Measurements from ENCODE around the gene TRIAP1.

The TRIAP1 gene

DNA sequence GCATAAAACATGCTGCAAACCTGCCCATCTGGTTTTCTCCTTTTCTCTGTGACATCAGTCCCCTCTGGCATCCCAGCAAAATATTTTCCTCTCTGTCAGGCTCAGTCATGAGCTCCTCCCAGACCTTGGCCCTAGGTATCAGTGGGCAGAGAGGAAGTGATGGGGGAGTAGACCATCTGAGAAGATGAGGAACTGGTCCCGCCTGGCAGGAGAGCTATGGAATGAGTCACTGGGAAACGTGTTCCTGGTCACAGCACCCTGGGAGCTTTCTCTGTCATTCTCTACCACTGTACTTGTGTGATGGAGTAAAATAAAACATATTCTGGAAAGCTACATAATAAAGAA is 28.4 kb upstream of the TRIAP1 start:
- H3K4me3 ChIP-seq (ENCODE audit: low read depth, low read length): no peak overlapping the region

GRCh38 chr12:120473807-120474615 is 27.8 kb upstream of the TRIAP1 start:
- no peak overlapping the region for H3K4me3 ChIP-seq (ENCODE audit: low read depth, low read length)
- DNase-seq (ENCODE audit: low read depth, low spot score): no peak
- no peak for TF ChIP-seq CTCF (IDR thresholded peaks at IDR 0.05; ENCODE audit: low read depth, low read length)
- in situ Hi-C loops (cut with HindIII; ENCODE audit: low sequenced_read_pairs): no loop called here

More for the DNA sequence above, 28.4 kb upstream of the TRIAP1 start:
- DNase-seq (ENCODE audit: low read depth, low spot score): peak; percentile 69
- in situ Hi-C loops (cut with HindIII; ENCODE audit: low sequenced_read_pairs): no loop called here
- no peak for TF ChIP-seq CTCF (IDR thresholded peaks at IDR 0.05; ENCODE audit: low read depth, low read length)

GRCh38 chr12:120472521-120472920 is 26.3 kb upstream of the TRIAP1 start:
- DNase-seq (ENCODE audit: low read depth, low spot score): no peak
- in situ Hi-C loops (cut with HindIII; ENCODE audit: low sequenced_read_pairs): no loop called here
- no peak for TF ChIP-seq CTCF (IDR thresholded peaks at IDR 0.05; ENCODE audit: low read depth, low read length)
- no peak overlapping the region for H3K4me3 ChIP-seq (ENCODE audit: low read depth, low read length)

GRCh38 chr12:120470150-120470784 is 24.1 kb upstream of the TRIAP1 start:
- H3K4me3 ChIP-seq (ENCODE audit: low read depth, low read length): peak overlapping the region; percentile 83
- no peak for TF ChIP-seq CTCF (IDR thresholded peaks at IDR 0.05; ENCODE audit: low read depth, low read length)
- no peak for DNase-seq (ENCODE audit: low read depth, low spot score)
- in situ Hi-C loops (cut with HindIII; ENCODE audit: low sequenced_read_pairs): no loop called here

DNA sequence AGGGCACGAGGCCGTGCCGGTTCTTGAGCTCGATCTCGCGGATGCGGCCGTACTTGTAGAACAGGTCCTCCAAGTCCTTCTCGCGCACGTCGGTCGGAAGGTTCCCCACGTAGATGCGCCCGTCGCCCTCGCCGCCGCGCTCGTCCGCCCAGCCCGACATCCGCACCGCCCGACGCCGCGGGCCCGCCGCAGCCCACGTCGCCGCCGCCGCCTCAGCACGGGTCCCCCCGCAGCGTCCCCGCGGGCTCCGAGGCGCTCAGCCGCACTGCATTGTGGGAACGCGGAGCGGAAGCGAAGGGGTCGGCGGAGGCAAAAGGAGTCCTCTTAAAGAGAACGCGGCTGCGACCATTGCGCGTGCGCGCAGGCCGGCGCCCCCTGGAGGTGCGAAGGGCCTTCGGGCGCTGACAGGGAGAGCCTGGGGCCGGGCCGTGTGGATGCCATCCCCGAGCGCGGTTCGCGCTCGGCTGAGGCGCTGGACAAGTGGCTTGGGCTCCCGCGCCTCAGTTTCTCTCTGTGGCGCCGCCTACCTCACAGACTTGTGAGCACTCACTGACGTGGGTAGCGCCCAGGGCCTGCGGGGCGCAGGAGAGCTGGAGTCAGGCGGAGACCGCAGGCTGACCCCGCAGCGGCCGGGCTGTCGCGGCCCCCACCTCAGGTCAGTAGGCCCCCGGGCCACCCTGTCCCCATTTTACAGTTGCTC is 23.4 kb upstream of the TRIAP1 start, which contains the start of gene SRSF9:
TSS of gene SRSF9 (minus strand) at position 299 of the 700 bp plus-strand sequence. CDS start at position 160, 139 bp downstream.
- H3K4me3 ChIP-seq (ENCODE audit: low read depth, low read length): peak within 1 kb of the TSS; percentile 83
- peak; percentile 98 for DNase-seq (ENCODE audit: low read depth, low spot score)
- in situ Hi-C loops (cut with HindIII; ENCODE audit: low sequenced_read_pairs): no loop called here
- peak; percentile 88 for TF ChIP-seq CTCF (IDR thresholded peaks at IDR 0.05; ENCODE audit: low read depth, low read length)

- peak; percentile 29 for DNase-seq (ENCODE audit: low read depth, low spot score)
- in situ Hi-C loops (cut with HindIII; ENCODE audit: low sequenced_read_pairs): no loop called here
- TF ChIP-seq CTCF (IDR thresholded peaks at IDR 0.05; ENCODE audit: low read depth, low read length): no peak
- H3K4me3 ChIP-seq (ENCODE audit: low read depth, low read length): peak overlapping the region; percentile 83
These were observed 22.8 kb upstream of the TRIAP1 start for GRCh38 chr12:120468821-120469449.
